Mucosa of gallbladder (tissue), 1 donor: Measurements from ENCODE around the gene MYO1E. TPM values are rescaled to one million over a fixed set of nuclear protein-coding genes. Genes with fewer than 3 reads are reported as not detected.
"Not testable (repeated sequence)": the region's sequence is repeated elsewhere in the genome, so short reads cannot be mapped to it uniquely, and the experiment has no call there.

Experiments
- DNase-seq: peaks from one replicate; pipeline ENCODE4 v3.0.0-alpha.2; 2020; ENCODE audit warnings: low spot score
- total RNA-seq: library from RNA; stranded (reverse); gene quantifications from one replicate; pipeline ENCODE4 v1.2.1, GENCODE V29; 2021
- donor health status: DM: no; HTN: no; CAD: no.

Gene MYO1E
- total RNA-seq, 1 donor from 2014 or later = 204 TPM

DNA sequence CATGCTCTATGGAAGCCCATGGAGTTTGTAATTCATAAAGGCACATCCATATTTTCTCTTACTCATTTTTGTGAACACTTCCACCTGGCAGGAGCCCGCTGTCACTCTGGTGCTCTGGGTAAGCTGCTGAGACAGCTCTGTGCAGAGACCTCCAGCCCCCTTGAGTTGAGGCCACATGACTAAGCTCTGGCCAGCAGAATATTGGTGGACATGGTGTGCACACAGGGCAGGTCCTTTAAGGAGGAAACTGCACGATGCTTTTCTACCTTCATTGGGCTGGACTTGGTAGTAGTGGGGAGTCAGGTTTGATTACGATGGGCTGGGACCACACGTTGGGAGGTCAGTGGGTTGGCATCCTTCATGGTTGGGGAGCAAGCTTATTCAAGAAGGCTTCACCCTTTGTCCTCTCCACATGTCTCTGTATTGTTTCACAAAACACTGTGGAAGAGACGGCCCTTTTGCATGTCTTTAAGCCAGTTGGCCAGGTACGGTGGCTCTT lies 238.7 kb downstream of the MYO1E start:
- DNase-seq = no peak

DNA sequence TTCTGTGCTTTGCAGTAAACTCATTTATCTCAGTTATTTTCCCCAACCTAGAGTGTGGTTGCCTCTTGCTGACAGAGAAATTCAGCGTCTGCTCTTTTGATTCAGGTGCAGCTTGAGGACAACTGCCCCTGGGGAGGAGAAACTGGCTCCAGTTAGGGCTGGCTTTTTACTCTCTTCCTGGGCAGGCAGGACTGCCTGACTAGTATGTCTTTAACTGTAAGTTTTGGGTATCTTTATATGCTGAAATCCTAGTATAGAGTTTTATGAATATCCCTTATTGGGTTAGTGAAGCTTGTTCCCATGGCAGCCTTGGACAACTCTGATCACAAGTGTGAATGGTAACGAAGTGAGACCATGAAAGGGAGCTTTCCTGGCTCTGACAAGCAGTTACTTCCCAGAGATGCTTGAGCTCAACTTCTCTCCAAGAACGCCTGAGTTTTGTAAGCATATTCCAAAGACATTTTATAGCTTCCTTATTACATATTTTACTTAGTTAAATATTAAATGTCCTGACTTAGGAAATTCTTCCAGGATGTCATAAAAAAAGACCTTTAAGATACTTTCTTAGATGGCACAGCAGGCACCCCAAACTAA lies 240.6 kb downstream of the MYO1E start:
- DNase-seq = no peak

DNA sequence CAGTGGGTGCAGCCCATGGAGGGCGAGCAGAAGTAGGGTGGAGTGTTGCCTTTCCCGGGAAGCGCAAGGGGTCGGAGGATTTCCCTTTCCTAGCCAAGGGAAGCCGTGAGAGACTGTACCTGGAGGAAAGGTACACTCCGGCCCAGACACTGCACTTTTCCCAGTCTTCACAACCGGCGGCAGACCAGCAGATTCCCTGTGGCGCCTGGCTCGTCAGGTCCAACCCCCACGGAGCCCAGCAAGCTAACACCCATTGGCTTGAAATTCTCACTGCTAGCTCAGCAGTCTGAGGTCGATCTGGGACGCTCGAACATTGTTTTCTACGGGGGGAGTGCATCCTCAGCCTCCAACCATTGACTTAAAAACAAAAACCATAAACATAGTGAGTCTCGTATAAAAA lies 241.2 kb downstream of the MYO1E start:
- DNase-seq = no peak

DNA sequence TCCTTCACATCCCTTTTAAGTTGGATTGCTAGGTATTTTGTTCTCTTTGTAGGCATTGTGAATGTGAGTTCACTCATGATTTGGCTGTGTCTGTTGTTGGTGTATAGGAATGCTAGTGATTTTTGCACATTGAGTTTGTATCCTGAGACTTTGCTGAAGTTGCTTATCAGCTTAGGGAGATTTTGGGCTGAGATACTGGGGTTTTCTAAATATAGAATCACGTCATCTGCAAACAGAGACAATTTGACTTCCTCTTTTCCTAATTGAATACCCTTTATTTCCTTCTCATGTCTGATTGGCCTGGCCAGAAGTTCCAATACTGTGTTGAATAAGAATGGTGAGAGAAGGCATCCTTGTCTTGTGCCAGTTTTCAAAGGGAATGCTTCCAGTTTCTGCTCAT lies 245.4 kb downstream of the MYO1E start:
- DNase-seq = not testable (repeated sequence)

DNA sequence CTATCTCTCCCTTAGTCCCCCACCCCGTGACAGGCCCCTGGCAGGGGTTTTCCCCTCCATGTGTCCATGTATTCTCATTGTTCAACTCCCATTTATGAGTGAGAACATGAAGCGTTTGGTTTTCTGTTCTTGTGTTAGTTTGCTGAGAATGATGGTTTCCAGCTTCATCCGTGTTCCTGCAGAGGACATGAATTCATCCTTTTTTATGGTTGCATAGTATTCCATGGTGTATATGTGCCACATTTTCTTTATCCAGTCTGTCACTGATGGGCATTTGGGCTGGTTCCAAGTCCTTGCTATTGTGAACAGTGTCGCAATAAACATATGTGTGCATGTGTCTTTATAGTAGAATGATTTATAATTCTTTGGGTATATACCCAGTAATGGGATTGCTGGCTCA lies 247.0 kb downstream of the MYO1E start:
- not testable (repeated sequence) for DNase-seq

DNA sequence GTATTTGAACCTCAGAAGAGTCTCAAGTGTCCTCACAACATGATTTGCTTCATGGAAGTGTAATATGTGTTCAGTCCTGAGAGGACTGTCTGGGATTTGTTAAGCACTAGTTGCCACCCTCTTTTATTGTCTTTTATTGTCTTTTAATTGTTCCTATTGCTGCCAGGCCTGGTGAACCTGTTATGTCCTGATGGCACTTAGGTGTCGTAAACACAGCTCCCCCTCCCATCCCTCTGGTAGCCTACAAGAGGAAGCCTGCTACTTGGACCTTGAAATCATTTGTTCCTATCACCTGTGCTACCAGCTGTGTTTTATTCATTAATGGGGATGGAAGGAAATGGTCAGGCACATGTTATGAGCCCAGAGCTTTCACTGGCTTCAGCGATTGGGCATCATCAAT lies 248.4 kb downstream of the MYO1E start:
- DNase-seq = no peak

DNA sequence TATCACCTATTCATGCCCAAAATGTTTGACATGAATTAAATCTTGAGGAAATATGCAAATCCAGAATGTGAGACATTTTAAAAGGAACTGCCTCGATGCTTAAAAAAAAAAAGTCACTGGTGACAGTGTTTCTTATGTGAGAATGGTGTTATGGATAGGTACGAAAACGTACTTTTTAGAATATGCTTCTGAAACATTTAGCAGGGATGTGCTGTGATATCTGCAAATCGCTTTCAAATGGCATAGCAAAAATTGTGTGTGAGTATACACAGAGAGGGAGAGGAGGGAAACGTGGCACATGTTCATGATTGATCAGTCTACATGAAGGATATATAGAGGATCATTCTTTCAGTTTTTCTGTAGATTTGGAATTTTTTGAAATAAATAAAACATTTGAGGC lies 251.7 kb downstream of the MYO1E start:
- DNase-seq = no peak

DNA sequence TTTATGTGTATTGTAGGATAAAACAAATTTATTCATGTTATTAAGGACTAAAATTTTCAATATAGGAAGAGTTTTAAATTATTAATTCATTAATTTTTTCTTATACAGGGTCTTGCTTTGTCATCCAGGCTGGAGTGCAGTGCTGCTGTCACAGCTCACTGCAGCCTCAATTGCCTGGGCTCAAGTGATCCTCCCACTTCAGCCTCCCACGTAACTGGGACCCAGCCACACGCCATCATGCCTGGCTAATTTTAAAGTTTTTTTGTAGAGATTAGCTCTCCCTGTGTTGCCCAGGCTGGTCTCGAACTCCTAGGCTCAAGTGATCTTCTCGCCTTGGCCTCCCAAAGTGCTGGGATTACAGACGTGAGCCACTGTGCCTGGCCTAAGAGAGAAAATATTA lies 253.0 kb downstream of the MYO1E start:
- DNase-seq = no peak

DNA sequence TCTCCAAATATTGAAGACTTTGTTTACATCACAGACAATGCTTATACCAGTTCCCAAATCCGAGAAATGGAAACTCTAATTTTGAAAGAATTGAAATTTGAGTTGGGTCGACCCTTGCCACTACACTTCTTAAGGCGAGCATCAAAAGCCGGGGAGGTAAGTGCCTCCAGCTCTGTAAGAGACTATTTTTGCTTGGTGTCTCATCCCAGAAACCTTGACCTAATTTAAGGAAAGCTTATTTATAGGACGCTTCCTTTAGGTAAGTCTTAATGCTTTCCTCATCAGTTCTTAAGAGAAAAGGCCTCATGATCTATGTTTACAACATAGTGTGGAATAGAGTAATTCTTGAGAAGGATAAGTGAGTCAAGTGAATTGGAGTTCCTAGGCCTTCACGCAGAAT lies 255.9 kb downstream of the MYO1E start:
- DNase-seq = no peak

DNA sequence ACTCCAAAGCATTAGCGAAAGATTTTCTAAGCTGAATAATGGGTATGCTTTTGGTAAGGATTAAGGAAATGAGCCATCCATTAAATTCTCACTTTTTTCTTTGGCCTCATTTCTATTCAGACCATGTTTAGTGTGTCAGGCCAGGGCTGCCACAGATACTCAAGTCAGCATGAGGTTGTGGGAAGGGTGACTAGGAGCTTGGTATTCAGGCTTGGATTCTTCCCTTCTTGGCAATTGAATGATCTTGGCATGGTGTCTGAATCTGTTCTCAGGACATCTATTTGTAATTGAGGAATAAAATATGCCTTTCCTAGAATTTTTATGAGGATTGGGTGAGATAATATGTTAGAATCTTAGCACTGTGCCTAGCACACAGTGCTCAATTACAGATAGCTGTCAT lies 256.5 kb downstream of the MYO1E start:
- DNase-seq = no peak

DNA sequence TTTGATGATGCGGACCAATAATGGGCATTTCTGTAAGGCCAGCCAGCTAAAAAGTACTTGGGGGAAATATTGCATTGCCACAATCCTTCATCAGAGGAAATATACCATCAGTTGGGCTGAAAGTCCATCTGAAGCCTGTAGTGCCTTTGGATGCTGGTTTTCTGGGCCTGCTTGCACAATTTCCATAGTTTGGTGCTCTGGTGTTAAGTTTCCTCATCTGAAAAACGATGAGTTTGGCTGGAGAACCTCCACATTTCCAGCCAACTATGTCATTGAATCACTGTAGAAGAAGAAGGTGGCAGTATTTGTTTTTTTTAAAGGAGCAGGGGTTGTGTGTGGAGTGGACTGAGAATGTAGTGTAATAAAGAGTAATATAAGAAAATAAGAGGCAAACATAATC lies 257.6 kb downstream of the MYO1E start:
- DNase-seq = no peak

DNA sequence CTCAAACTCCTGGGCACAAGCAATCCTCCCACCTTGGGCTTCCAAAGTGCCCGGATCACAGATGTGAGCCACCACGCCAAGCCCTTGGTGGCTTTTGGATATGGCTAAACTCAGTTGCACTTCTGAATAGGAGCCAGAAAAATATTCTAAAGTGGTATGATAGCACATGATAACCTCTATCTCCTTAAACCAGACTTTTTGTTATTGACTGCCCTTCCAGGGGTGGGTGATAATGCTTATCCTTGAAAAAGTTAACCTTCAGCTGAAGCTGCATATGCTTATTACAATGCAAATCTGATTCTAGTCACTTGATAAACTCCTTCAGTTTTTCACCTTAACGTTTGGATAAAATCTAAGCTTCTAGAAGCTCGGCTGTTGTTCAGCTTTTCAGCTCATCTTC lies 261.4 kb downstream of the MYO1E start:
- DNase-seq = no peak

DNA sequence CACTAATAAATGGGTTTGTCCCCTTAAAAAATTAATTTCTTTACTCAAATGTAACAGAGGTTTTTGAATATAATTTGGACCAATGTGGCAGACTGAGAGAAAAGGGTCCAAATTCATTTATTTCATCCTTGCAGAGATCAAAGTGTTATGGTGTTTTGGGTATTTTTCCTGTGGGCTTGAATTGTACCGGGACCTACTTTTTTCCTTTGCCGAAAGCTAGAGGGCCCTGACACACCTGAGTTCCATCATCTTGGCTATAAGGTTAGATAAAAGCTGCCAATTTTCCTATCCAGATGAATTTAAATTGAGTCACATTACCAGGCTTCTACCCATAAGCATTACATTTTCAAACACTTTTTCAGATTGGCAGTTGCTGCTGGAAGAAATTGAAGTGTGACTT lies 266.8 kb downstream of the MYO1E start:
- no peak for DNase-seq

DNA sequence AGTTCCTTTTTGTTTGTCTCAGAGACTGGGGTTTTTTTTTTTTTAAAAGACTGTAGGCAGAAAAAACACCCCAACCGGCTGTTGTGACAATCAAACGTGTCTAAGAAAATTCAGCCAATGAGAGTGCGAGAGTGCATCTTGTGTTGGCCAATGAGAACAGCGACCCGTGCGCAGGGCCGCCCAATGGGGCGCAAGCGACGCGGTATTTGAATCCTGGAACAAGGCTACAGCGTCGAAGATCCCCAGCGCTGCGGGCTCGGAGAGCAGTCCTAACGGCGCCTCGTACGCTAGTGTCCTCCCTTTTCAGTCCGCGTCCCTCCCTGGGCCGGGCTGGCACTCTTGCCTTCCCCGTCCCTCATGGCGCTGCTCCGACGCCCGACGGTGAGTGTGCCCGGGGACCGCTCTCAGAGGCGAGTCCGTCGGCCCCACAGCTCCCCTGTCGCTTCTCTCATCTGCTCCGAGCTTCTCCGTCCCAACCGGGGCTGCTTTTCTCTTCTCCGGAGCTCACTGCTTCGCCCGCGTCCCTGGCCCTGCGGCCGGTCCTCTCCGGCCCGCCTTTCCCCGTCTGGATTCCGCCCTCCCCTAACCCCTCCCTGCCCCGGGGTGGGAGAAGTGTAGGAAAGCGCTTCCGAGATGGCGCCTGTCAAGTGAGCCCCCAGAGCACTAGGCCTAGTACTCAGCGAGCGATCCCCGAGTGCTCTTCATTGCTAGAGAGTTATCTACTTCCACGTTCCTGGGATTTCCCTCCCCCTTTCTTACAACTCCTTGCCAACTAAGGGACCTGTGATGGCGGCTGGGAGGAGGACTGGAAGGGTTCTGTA lies 267.5 kb downstream of the MYO1E start, which contains the start of gene CCNB2:
Gene CCNB2, plus strand, starts transcription at position 235 of the 821 bp plus-strand sequence. Its CDS starts 123 bp downstream, at position 358.
- peak; percentile 91 for DNase-seq

DNA sequence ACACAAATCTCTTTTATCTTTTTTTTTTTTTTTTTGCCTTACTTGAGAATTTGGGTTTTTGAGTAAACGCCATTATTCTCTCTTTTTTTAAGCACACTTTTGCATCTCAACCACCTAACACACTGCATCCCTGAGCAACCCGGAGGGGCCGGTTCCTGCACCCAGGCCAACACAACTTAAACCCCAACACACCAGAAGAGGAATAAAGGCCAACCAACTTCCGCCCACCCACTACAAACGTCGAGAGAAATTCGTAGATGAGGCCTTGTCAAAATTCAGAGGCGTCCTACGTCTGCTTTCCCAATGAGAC lies 268.1 kb downstream of the MYO1E start:
- no peak for DNase-seq

DNA sequence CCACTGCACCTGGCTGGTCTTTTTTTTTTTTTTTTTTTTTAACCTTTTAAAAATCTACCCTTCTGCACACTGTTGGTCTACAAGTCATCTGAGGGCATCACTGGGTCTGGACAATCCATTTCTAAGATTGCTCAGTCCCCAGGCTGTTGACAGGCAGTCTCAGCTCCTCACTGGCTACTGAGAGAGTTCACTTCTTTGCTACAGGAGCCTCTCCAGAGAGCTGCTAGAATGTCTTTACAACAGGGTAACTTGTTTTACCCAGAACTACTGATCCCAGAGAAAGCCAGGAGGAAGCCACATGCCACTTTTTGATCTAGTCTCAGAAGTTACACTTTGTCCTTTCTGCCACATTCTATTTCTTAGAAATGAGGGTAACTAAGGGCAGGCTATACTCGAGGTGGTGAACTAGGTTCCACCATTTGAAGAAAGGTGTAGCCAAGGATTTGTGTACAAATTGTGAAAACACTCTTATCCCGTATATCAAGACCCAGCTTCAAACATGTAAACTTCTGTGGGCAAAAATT lies 273.4 kb downstream of the MYO1E start:
- DNase-seq = no peak

DNA sequence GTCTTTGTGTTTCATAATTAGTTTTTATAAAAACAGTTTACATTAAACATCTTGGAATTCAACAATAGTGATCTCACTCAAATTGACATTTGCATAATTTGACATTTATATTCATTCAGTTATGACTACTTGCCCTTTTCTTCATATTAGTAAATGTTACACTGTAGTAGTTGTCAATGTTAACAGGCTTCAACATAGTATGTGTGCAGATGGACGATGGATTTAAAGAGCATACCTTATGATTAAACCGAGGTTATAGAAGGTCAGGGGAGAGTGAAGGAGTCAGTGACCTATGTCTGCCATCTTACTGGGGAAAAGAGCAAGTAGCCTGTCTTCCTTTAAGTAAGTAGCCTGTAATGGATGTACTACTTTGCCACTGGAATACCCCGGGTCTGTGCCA lies 276.2 kb downstream of the MYO1E start:
- DNase-seq = no peak

DNA sequence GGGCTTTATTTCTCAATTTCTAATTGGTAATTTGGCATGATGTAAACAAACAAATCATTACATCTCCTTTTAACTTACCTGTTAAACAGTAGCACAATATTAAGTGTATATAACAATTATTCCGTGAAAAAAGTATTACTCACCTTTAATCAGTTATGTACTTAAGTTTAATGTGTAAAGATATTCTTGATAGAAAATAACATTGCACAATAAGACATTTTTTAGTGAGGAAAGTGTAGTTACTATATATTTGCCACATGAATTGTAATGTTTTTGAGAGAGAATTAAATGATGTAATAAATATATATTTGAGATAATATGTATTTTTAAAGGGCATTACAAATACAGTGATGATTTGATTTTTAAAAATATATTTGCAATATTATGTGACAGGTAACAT lies 278.6 kb downstream of the MYO1E start:
- DNase-seq = no peak

DNA sequence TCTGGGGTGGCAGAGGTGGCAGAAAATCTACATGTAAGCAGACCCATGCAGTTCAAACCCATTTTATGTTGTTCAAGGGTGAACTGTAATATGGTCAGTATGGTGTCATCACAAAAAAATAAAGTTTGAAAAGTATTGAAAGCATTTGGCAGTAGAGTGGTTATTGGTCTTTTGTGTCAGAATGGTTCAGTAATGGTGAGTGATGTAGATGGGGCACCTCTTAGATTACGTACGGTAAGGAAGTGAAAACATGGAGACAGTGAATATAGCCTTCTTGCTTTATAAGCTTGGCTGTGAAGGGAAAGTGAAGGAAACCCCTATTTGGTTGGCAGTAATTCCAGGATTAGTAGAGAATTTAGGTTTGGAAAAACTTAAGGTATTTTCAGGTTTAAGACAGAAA lies 284.9 kb downstream of the MYO1E start:
- no peak for DNase-seq
